Stimulated activated memory B cell treated with anti-CD40 and anti-IgM and Interleukin-4, amounts not matched to agents 10 μg/mL and 1 μg/mL and 100 μg/mL, for 72 hours (primary cell): ENCODE results near the gene BTRC.
"Not testable (repeated sequence)": the region's sequence is repeated elsewhere in the genome, so short reads cannot be mapped to it uniquely, and the experiment has no call there.

Experiments used
- ATAC-seq: fragments of 150-1000 bp; cut with Tn5 transposase; 2 replicates; pipeline ENCODE4 v1.10.0; 2021
- H3K27ac Mint-ChIP-seq: one replicate; pipeline ENCODE4 v1.8.0; 2022; ENCODE audit warnings: mild to moderate bottlenecking, mixed read lengths
- H3K27me3 Mint-ChIP-seq: one replicate; pipeline ENCODE4 v1.8.0; 2022; ENCODE audit warnings: mixed read lengths
- H3K36me3 Mint-ChIP-seq: one replicate; pipeline ENCODE4 v1.8.0; 2022; ENCODE audit warnings: mixed read lengths
- H3K4me1 Mint-ChIP-seq: one replicate; pipeline ENCODE4 v1.8.0; 2022; ENCODE audit warnings: mixed read lengths
- H3K4me3 Mint-ChIP-seq: one replicate; pipeline ENCODE4 v1.8.0; 2022; ENCODE audit warnings: mild to moderate bottlenecking, moderate library complexity, mixed read lengths
- H3K9me3 Mint-ChIP-seq: one replicate; pipeline ENCODE4 v1.8.0; 2022; ENCODE audit warnings: mixed read lengths

BTRC gene

DNA sequence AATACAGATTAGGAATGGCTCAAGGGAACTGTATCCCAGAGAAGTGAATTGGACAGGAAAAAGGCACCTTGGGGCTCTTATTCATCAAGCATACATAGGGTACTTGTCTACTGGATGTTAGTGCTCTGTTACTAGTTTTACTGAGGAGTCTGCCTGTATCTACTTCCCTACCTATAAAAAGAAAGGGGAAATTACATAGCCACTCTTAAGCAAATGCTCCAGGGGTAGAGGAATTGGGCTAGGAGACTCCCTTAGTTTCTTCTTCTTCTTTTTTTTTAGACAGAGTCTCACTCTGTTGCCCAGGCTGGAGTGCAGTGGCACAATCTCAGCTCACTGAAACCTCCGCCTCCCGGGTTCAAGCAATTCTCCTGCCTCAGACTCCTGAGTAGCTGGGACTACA, 239.4 kb downstream of the BTRC start:
- not testable (repeated sequence) for H3K27ac Mint-ChIP-seq, H3K4me3 Mint-ChIP-seq, H3K4me1 Mint-ChIP-seq

DNA sequence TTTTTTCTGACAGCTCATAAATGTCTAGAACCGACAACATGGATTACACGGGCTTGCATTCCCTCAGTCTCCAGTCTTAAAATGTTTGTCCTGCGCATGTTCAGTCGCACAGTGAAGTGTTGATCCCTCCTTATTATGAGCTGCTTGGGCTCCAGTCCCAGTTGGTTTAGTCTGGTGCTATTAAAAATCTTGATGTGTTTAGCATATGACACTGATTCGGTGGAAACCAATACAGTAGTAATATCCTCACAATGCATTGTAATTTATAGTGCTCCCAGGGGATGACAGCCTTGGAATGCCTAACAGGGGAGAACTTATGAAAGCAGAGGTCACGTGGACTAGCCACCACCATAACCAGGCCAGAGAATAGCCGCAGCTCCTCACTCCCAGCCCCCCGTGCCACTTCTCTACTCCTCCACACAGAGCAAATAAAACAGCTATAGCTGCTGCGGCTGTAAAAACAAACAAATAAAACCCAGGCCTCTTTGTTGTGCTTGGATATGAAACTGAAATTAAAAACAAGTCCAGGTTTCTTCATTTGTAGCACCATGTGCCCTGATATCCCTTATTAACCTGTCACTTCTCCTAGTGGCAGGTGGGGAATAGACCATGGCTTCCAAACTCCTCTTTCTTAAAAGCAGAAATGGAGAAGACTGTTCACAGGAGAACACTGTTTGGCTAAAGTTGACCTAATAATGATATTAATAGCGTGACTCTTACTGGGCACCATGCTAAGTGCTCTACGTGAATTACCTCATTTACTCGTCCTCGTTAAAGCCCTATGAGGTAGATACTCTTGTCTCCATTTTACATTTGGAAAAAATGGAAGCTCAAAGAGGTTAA, 241.8 kb downstream of the BTRC start:
- Mint-ChIP-seq H3K27me3 (no peaks in the 10 kb centered on the region), H3K9me3 (no peaks in the 10 kb centered on the region), H3K27ac (no peak overlapping the region), H3K4me3 (no peak overlapping the region), H3K4me1 (no peaks in the 10 kb centered on the region), H3K36me3 (no peaks in the 10 kb centered on the region)
- no peak for ATAC-seq

More for the DNA sequence above, 239.4 kb downstream of the BTRC start:
- ATAC-seq, H3K27me3 Mint-ChIP-seq, H3K36me3 Mint-ChIP-seq, H3K9me3 Mint-ChIP-seq: not testable (repeated sequence)

DNA sequence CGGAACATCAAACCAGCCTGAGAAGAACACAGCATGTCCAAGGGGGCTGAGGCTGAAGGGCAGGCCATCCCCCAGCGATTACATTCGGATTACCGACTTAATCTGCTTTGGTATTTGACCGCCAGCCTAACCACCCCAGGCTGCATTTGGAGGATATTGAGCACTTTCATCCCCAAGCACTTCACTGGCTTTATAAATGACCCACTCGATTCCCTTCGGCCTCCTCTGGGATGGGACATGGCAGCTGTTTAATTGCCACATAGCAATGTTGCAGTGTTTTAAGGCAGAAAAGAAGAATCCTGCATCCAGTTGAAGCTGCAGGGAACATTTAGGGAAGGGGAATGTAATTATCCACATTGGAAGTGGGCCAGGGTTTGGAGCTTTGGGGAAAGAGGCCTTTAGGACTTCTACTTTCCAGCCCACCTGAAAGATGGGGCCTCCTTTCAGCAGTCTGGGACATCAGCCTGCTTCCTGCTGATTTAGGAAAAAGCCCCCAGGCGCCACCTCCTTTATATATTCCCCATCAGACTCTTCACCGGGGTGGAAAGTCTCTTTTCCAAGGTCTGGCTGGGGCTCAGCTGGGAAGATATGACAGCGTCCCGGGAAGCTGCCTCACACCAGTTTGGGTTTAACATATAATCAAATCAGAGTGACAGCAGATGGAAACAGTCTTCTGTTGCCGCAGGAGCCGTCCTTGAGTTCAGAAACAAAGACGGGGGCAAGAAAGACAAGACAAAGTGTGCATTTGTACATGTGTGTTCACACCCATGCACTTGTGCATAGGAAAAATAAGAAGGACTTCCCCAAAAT, 243.3 kb downstream of the BTRC start:
- Mint-ChIP-seq H3K27ac (no peak overlapping the region), H3K9me3 (no peaks in the 10 kb centered on the region), H3K27me3 (no peaks in the 10 kb centered on the region), H3K36me3 (no peaks in the 10 kb centered on the region), H3K4me1 (no peaks in the 10 kb centered on the region), H3K4me3 (no peak overlapping the region)
- no peak for ATAC-seq

DNA sequence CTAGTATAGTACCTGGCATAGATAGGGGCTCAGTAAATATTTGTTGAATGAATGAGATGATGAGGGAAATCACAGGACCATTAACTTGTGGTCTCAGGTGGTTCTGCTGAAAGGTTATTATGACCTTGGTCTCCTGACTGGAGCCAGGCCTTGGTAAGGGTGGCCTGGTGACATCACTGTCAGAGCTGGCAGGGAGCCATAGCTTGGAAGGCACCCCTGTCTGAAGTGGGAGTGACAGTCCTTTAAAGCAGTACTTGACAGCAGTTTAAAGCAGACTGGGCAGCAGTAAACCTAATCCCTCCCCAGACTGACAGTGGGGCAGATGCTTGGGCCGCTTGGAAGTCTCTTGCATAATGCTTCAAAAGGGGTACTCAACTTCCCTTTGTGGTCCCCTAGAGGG, 247.6 kb downstream of the BTRC start:
- Mint-ChIP-seq H3K27ac (no peak overlapping the region), H3K4me1 (no peaks in the 10 kb centered on the region), H3K27me3 (no peaks in the 10 kb centered on the region), H3K4me3 (no peak overlapping the region), H3K36me3 (peaks cover 19% of the 10 kb centered on the region), H3K9me3 (no peaks in the 10 kb centered on the region)
- no peak for ATAC-seq

DNA sequence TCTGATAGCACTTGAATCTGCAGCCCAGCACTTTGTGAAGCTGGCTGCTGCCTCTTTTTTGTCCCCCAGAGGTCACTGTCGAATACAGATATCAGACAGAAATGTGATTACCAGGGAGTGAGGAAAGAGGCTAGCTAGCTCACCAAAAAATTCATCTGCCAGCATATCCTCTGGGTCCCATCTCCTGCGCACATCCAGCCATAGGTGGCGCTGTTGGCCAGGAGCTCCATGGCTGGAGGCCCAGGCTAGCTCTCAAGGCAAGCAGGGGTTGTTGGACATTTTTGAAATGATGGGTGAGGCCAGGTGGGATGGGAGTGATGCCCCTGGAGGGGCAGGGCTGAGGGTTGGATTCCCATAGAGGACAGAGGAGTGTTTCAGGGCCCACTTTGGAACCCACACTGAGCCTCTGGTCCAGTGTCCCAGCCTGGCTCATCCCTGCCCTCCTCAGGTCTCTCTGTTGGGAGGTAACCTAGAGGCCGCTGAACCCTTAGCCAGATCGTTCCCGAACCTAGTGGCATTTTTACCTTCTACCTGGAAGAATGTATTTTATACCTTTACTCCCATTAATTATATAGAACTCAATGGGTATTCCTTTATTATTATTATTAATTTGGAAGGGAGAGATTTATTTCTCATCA, 248.9 kb downstream of the BTRC start:
- Mint-ChIP-seq H3K4me1 (no peaks in the 10 kb centered on the region), H3K27me3 (no peaks in the 10 kb centered on the region), H3K9me3 (no peaks in the 10 kb centered on the region), H3K4me3 (no peak overlapping the region), H3K27ac (no peak overlapping the region), H3K36me3 (peaks cover 25% of the 10 kb centered on the region)
- peak; percentile 80 for ATAC-seq
